Breast epithelium (tissue), 3 donors: Measurements from ENCODE around the gene CLSTN2.

Experiments used
- POLR2A ChIP-seq: fragments of 450-650 bp; IDR thresholded peaks from one replicate; pipeline ENCODE4 v1.6.1; 2016; ENCODE audit warnings: antibody characterized with exemption, mild to moderate bottlenecking, moderate library complexity
- POLR2AphosphoS5 ChIP-seq, 3 donors: sonication (generic); formaldehyde crosslinking; IDR thresholded peaks; one replicate each; pipeline ENCODE4 v1.6.1; 2017; ENCODE audit warnings: antibody characterized with exemption in 3 of 3
- TF ChIP-seq, protein P1 (sequence below), 3 donors: fragments of 450-650 bp; IDR thresholded peaks; one replicate each; pipeline ENCODE4 v1.5.1; 2016 to 2017; ENCODE audit warnings: antibody characterized with exemption in 3 of 3, mild to moderate bottlenecking in 3 of 3, moderate library complexity in 3 of 3

DNA sequence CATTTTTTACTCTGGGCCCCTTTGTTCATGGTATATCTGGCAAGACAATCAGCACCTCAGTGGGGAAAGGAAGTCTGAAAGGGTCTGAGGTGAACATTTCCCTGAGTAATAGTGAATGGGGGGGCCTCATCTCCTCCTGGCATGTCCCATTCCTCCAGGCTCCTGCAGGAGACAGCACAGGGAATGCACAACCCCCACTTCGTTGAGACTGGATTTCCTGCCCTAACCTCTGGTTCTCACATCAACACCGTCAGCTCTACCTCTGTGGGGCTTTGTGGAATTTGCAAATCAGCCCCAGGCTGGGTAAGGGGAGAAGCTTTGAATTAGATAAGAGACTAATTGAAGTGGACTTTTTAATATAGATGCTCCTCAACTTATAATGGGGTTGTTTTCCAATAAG lies 574.5 kb downstream of the CLSTN2 start:
- TF ChIP-seq, protein P1, sequence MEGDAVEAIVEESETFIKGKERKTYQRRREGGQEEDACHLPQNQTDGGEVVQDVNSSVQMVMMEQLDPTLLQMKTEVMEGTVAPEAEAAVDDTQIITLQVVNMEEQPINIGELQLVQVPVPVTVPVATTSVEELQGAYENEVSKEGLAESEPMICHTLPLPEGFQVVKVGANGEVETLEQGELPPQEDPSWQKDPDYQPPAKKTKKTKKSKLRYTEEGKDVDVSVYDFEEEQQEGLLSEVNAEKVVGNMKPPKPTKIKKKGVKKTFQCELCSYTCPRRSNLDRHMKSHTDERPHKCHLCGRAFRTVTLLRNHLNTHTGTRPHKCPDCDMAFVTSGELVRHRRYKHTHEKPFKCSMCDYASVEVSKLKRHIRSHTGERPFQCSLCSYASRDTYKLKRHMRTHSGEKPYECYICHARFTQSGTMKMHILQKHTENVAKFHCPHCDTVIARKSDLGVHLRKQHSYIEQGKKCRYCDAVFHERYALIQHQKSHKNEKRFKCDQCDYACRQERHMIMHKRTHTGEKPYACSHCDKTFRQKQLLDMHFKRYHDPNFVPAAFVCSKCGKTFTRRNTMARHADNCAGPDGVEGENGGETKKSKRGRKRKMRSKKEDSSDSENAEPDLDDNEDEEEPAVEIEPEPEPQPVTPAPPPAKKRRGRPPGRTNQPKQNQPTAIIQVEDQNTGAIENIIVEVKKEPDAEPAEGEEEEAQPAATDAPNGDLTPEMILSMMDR (IDR thresholded peaks at IDR 0.05) = no peak
- TF ChIP-seq POLR2A = no peak
- TF ChIP-seq POLR2AphosphoS5 (IDR thresholded peaks at IDR 0.05) = no peak
